B cell (primary cell): ENCODE data around the gene MAPKAPK3. TPM values are rescaled to one million over a fixed set of nuclear protein-coding genes. Genes with fewer than 3 reads are reported as not detected.
A peak's percentile ranks its signal among the peaks of the same experiment; 100 is the strongest.

ENCODE experiments used
- ATAC-seq: fragments of 200-7000 bp; cut with Tn5 transposase; one replicate; pipeline ENCODE4 v1.10.0; 2021; ENCODE audit warnings: low read depth, mild to moderate bottlenecking, moderate number of reproducible peaks, moderate library complexity
- CTCF ChIA-PET: fragments of 350-600 bp; sonication (Branson Sonifier 250); formaldehyde crosslinking; loops from one replicate; lab custom pipeline; 2021; ENCODE audit warnings: antibody characterized with exemption, inconsistent platforms; lab: Charles Lee
- POLR2A ChIA-PET: fragments of 350-600 bp; sonication (Branson Sonifier 250); formaldehyde crosslinking; loops from one replicate; lab custom pipeline; 2021; ENCODE audit warnings: antibody characterized with exemption; lab: Charles Lee
- DNase-seq: peaks from one replicate; pipeline ENCODE4 v3.0.0; 2013
- H2AFZ ChIP-seq: 2 replicates; pipeline ENCODE4 v1.6.1; 2012; ENCODE audit warnings: mild to moderate bottlenecking, low read depth, low read length; ENCODE audit not compliant: insufficient read depth, poor library complexity, severe bottlenecking
- H3K27ac ChIP-seq, 2 donors: 1 replicate in 1 of 2; 2 replicates in 1 of 2; pipeline ENCODE4 v1.5.1; 2012 to 2013; ENCODE audit warnings: low read length in 2 of 2, mild to moderate bottlenecking in 2 of 2, moderate library complexity in 1 of 2
- H3K27me3 ChIP-seq, 4 experiments: fragments of 200-600 bp in 1 of 4; sonication (generic) in 1 of 4; replicated peaks in 1 of 4; 1 replicate in 2 of 4; 2 replicates in 2 of 4; pipeline versions ENCODE4 v1.6.1 to v1.7.0; 2013 to 2016; ENCODE audit warnings: low read length in 3 of 4, mild to moderate bottlenecking in 2 of 4, mixed read lengths in 1 of 4, moderate library complexity in 1 of 4; ENCODE audit not compliant: insufficient read depth in 4 of 4, control insufficient read depth in 3 of 4; ENCODE audit errors: control extremely low read depth in 1 of 4
- H3K36me3 ChIP-seq, 2 experiments: replicated peaks in 1 of 2; 1 replicate in 1 of 2; 2 replicates in 1 of 2; pipeline versions ENCODE4 v1.6.1 to v1.7.1; 2013; ENCODE audit warnings: low read length in 1 of 2; ENCODE audit not compliant: insufficient read depth in 2 of 2, control insufficient read depth in 1 of 2; ENCODE audit errors: control extremely low read depth in 1 of 2, extremely low read depth in 1 of 2
- H3K4me1 ChIP-seq, 2 donors: fragments of 200-600 bp in 1 of 2; sonication (generic) in 1 of 2; 1 replicate in 1 of 2; 2 replicates in 1 of 2; pipeline versions ENCODE4 v1.5.1 to v1.6.1; 2013 to 2017; ENCODE audit warnings: low read length in 2 of 2; ENCODE audit not compliant: control insufficient read depth in 2 of 2, insufficient read depth in 2 of 2
- H3K4me2 ChIP-seq: replicated peaks from 2 replicates; pipeline ENCODE3; 2012; ENCODE audit warnings: mild to moderate bottlenecking, low read depth, low read length; ENCODE audit not compliant: poor library complexity, severe bottlenecking
- H3K4me3 ChIP-seq, 5 experiments: fragments of 200-600 bp in 1 of 5; sonication (generic) in 1 of 5; 1 replicate in 3 of 5; 2 replicates in 2 of 5; pipeline versions ENCODE4 v1.5.1 to v1.7.0; 2011 to 2016; ENCODE audit warnings: low read length in 4 of 5, mild to moderate bottlenecking in 4 of 5, low read depth in 2 of 5, control low read depth in 1 of 5, moderate library complexity in 1 of 5; ENCODE audit not compliant: insufficient read depth in 1 of 5; ENCODE audit errors: control extremely low read depth in 1 of 5, extremely low read depth in 1 of 5
- H3K79me2 ChIP-seq: fragments of 200-600 bp; sonication (generic); one replicate; pipeline ENCODE4 v1.6.0; 2016; ENCODE audit warnings: low read length; ENCODE audit not compliant: control insufficient read depth, insufficient read depth
- H3K9ac ChIP-seq: fragments of 200-600 bp; sonication (generic); 2 replicates; pipeline ENCODE4 v1.6.1; 2017; ENCODE audit warnings: mild to moderate bottlenecking, low read length, moderate library complexity
- H3K9me3 ChIP-seq, 3 donors: one replicate each; pipeline versions ENCODE4 v1.6.1 to v1.7.1; 2013; ENCODE audit warnings: low read length in 2 of 3; ENCODE audit not compliant: control insufficient read depth in 2 of 3, insufficient read depth in 1 of 3; ENCODE audit errors: control extremely low read depth in 1 of 3
- H4K20me1 ChIP-seq: 2 replicates; pipeline ENCODE4 v1.6.0; 2012; ENCODE audit warnings: mild to moderate bottlenecking, low read length; ENCODE audit not compliant: insufficient read depth, control insufficient read depth, poor library complexity, severe bottlenecking
- H3K27ac Mint-ChIP-seq: one replicate; pipeline ENCODE4 v1.8.0; 2021; ENCODE audit warnings: mixed read lengths
- H3K27me3 Mint-ChIP-seq: one replicate; pipeline ENCODE4 v1.8.0; 2021; ENCODE audit warnings: mixed read lengths
- H3K4me1 Mint-ChIP-seq: one replicate; pipeline ENCODE4 v1.8.0; 2021; ENCODE audit warnings: mixed read lengths
- H3K4me3 Mint-ChIP-seq: one replicate; pipeline ENCODE4 v1.8.0; 2021; ENCODE audit warnings: mixed read lengths
- H3K9me3 Mint-ChIP-seq: one replicate; pipeline ENCODE4 v1.8.0; 2022; ENCODE audit warnings: mixed read lengths; ENCODE audit not compliant: insufficient read depth
- CTCF ChIP-seq: fragments of 200-600 bp; IDR thresholded peaks from one replicate; pipeline ENCODE4 v1.8.0; 2022; ENCODE audit warnings: antibody characterized with exemption, mild to moderate bottlenecking
- EZH2 ChIP-seq: IDR thresholded peaks from 2 replicates; pipeline ENCODE4 v1.6.1; 2012; ENCODE audit warnings: borderline replicate concordance, low read depth, mild to moderate bottlenecking, moderate library complexity, low read length; ENCODE audit not compliant: insufficient read depth, poor library complexity, severe bottlenecking
- WGBS: methylation state at CpG from one replicate; pipeline ENCODE4 v1.1.5; 2013; ENCODE audit warnings: missing lambda C conversion rate; ENCODE audit not compliant: insufficient coverage; 5-methylcytosine and 5-hydroxymethylcytosine counted together
- intact Hi-C: fragments of 100-400 bp; cut with micrococcal nuclease; formaldehyde crosslinking; loops from one replicate; pipeline ENCODE4 v1.10.0; 2022
- polyA plus RNA-seq: library from polyadenylated mRNA; depleted of rRNA; stranded (reverse); fragments of >200 nt; gene quantifications from 2 replicates; pipeline ENCODE4 v1.2.3, GENCODE V29; 2012
- total RNA-seq, 2 donors: library from RNA; stranded (reverse); fragments of 120-200 nt in 1 of 2; gene quantifications; 1 replicate in 1 of 2; 2 replicates in 1 of 2; pipeline versions ENCODE4 v1.2.3 to v1.2.4, GENCODE V29; 2013 to 2022

MAPKAPK3 gene
- total and polyA plus RNA-seq, 2 donors (not counting 1 experiment from before 2014, with no cell fraction given), result 17.8 to 18.8 TPM

GRCh38 chr3:50584391-50584790 lies 32.6 kb upstream of the MAPKAPK3 start:
- intact Hi-C loops, result no loop called here
- no peak overlapping the region for H3K4me3 ChIP-seq
- no peaks in the 10 kb centered on the region for H3K27me3 ChIP-seq
- H2AFZ ChIP-seq, result no peak overlapping the region
- H3K9me3 ChIP-seq, result no peaks in the 10 kb centered on the region
- H3K4me1 ChIP-seq, result peaks cover 0 to 13% of the 10 kb centered on the region in 2 donors
- peaks cover 11% of the 10 kb centered on the region for H3K4me1 Mint-ChIP-seq
- peaks cover 0 to 19% of the 10 kb centered on the region in 2 experiments for H3K36me3 ChIP-seq
- no peak overlapping the region for H3K4me2 ChIP-seq
- H3K27ac Mint-ChIP-seq, result no peak overlapping the region
- CTCF ChIA-PET, result interaction anchor here (1.4 kb wide), 2 partner anchors 27 to 32 kb away, joined by 6 to 7 read pairs; partner anchors contain the start of genes CISH and MAPKAPK3
- POLR2A ChIA-PET, result no interaction called here
- H3K9ac ChIP-seq, result no peak overlapping the region
- H3K27me3 Mint-ChIP-seq, result no peaks in the 10 kb centered on the region
- H3K9me3 Mint-ChIP-seq, result no peaks in the 10 kb centered on the region
- no peak for DNase-seq
- no peak overlapping the region for H3K27ac ChIP-seq
- no peak for ATAC-seq
- WGBS, result 100% methylated on average over 2 of the region's 2 CpGs
- no peak for TF ChIP-seq CTCF
- no peak for TF ChIP-seq EZH2
- no peak overlapping the region for H3K4me3 Mint-ChIP-seq
- no peaks in the 10 kb centered on the region for H3K79me2 ChIP-seq
- no peaks in the 10 kb centered on the region for H4K20me1 ChIP-seq

- peaks cover 9 to 26% of the 10 kb centered on the region in 2 donors for H3K4me1 ChIP-seq
These were observed 30.8 kb upstream of the MAPKAPK3 start for GRCh38 chr3:50585919-50586762.

More at GRCh38 chr3:50585919-50586762, 30.8 kb upstream of the MAPKAPK3 start:
- H3K27me3 Mint-ChIP-seq, result no peaks in the 10 kb centered on the region
- Histone ChIP-seq H3K36me3 (peaks cover 0 to 5% of the 10 kb centered on the region in 2 experiments), H4K20me1 (no peaks in the 10 kb centered on the region), H3K79me2 (no peaks in the 10 kb centered on the region), H3K4me2 (no peak overlapping the region), H3K9ac (no peak overlapping the region), H3K27me3 (no peaks in the 10 kb centered on the region), H3K27ac (no peak overlapping the region), H3K4me3 (no peak overlapping the region), H2AFZ (no peak overlapping the region), H3K9me3 (no peaks in the 10 kb centered on the region)
- intact Hi-C loops, result no loop called here
- TF ChIP-seq CTCF (no peak), EZH2 (no peak)
- ATAC-seq (no peak), DNase-seq (no peak)
- peak overlapping the region; percentile 6 for H3K27ac Mint-ChIP-seq
- no peaks in the 10 kb centered on the region for H3K9me3 Mint-ChIP-seq
- ChIA-PET CTCF (interaction anchor here (0.7 to 11.1 kb wide), 3 partner anchors 13 to 1705 kb away, joined by 4 to 204 read pairs (median 116); partner anchors contain the start of genes CISH, HEMK1 and MAPKAPK3), POLR2A (interaction anchor here (0.5 kb wide), 1 partner anchor 1393 kb away, joined by 5 read pairs; no protein-coding TSS in a partner anchor)
- peaks cover 20% of the 10 kb centered on the region for H3K4me1 Mint-ChIP-seq
- H3K4me3 Mint-ChIP-seq, result no peak overlapping the region
- WGBS, result 91% methylated on average over 5 of the region's 6 CpGs
